ENCODE measurements around the gene DPY19L2.
"Not testable (repeated sequence)": the region's sequence is repeated elsewhere in the genome, so short reads cannot be mapped to it uniquely, and the experiment has no call there.

Gene DPY19L2

DNA sequence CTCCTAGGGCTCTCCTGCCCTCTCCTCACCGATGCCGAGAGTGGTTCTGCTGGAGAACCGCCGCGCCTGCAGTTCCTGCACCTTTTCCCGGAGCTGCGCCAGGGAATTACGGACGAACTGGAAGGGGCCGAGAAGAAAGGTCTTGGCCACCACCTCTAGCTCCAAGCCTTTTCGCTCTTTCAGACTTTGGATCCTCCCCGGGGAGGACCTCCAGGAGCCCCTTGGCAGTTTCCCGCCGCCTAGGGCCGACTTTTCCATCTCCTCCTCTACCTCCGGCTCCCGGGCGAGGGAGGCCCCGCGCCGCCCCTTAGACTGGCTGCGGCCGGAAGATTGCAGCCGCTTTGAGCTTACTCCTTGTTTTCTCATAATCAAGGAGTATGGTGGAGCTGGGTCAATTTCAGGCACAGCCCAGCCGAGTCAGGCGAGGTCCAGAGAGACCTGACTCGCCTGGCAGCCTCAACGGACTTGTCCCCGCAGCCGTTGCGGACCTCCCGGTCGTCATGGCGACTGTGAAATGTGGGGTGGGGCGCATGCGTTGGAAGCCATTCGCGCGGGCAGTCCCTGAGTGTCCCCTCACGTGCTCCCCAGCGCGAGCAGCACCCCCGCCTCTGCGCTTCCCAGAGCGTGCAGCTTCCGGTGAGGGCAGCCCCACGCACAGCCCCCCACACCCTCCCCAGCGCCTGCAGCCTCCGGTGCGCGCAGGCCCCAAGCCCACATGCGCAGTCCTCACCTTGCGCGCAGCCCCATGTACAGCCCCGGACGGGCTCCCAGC is at the start of gene DPY19L2:
Gene DPY19L2, minus strand, starts transcription at position 466 of the 772 bp plus-strand sequence. Its CDS starts 100 bp downstream, at position 366.
- DNase-seq (ENCODE audit: low read depth in 2 of 2): peak; percentile 54 to 56

- not testable (repeated sequence) for DNase-seq (ENCODE audit: low read depth in 2 of 2)
These were observed 48.6 kb upstream of the DPY19L2 start for GRCh38 chr12:63716891-63717290.

DNA sequence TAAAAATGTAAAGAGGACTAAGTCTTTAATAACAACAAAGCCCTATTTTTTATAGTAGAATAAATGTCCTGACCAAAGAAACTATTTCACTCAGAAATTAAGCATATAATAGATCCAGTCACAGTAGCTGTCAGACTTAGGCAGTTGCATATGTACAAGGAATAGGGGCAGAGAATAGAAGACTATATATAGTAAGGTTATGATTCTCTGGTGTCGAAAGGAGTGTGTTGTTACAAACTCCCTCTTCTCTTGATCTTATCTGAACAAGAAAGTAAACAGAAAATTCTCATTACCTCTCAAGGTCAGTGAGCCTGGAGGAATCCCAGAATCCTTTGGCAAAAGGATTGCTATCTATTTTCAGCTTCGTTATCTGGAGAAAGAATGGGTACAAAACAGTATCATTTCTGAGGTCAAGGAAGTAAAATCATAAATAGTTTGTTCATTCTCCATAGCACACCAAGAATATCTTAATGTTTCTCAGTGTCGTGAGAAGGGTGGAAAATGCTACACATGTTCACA is 46.9 kb upstream of the DPY19L2 start:
- not testable (repeated sequence) for DNase-seq (ENCODE audit: low read depth in 2 of 2)

- DNase-seq (ENCODE audit: low read depth in 2 of 2): not testable (repeated sequence)
These were observed 46.1 kb upstream of the DPY19L2 start for GRCh38 chr12:63714409-63714808.

GRCh38 chr12:63713681-63714075 is 45.4 kb upstream of the DPY19L2 start:
- DNase-seq (ENCODE audit: low read depth in 2 of 2): not testable (repeated sequence)

- DNase-seq (ENCODE audit: low read depth in 2 of 2): not testable (repeated sequence)
These were observed 44.8 kb upstream of the DPY19L2 start for GRCh38 chr12:63712979-63713680.

GRCh38 chr12:63712376-63712974 is 44.2 kb upstream of the DPY19L2 start:
- DNase-seq (ENCODE audit: low read depth in 2 of 2): not testable (repeated sequence)

DNA sequence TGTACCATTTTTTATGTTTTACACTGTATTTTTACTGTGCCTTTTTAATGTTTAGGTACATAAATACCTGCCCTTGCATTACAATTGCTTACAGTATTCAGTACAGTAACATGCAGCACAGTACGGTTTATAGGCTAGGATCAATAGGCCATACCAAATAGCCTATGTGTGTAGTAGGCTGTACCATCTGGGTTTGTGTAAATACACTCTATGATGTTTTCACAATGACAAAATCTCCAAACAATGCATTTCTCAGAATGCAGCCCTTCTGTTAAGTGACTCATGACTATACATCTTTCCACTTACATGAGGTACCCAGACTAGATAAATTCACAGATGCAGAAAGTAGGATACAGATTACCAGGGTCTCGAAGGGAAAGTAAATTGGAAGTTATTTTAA is 43.0 kb upstream of the DPY19L2 start:
- not testable (repeated sequence) for DNase-seq (ENCODE audit: low read depth in 2 of 2)

DNA sequence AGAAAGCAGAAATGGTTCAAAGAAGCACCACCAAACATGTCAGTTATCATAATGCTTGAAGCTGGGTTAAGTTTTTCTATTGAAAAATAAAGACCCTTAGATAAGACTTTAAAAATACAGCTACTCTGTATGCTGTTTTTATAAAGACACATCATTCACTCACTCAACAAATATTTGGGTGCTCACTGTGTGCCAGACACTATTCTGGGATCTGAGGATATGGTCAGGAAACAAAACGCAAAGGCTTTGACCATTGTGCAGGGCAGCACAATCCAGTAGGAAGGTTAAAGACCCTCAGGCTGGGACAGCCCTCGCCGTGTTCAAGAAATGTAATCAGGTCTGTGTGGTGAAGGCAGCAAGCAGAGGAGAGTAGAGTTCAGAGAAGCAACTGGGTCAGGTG is 38.0 kb upstream of the DPY19L2 start:
- no peak for DNase-seq (ENCODE audit: low read depth in 2 of 2)

- not testable (repeated sequence) for DNase-seq (ENCODE audit: low read depth in 2 of 2)
These were observed 31.5 kb upstream of the DPY19L2 start for GRCh38 chr12:63699678-63700382.

GRCh38 chr12:63699011-63699410 is 30.7 kb upstream of the DPY19L2 start:
- not testable (repeated sequence) for DNase-seq (ENCODE audit: low read depth in 2 of 2)

DNA sequence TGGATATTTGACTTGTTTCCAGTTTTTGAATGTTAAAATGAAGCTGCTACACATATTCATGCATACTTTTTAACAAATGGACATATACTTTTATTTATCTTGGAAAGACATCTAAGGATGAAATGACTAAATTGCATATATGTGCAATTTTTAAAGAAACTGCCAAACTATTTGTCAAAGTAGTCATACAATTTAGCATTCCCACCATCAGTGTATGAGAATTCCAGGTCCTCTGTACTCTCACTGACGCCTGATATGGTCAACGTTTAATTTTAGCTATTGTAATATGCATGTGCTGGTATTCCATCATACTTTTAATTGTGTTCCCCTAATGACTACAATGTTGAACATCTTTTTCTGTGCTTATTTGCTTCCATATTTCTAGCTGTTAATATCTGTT is 22.5 kb upstream of the DPY19L2 start:
- not testable (repeated sequence) for DNase-seq (ENCODE audit: low read depth in 2 of 2)

DNA sequence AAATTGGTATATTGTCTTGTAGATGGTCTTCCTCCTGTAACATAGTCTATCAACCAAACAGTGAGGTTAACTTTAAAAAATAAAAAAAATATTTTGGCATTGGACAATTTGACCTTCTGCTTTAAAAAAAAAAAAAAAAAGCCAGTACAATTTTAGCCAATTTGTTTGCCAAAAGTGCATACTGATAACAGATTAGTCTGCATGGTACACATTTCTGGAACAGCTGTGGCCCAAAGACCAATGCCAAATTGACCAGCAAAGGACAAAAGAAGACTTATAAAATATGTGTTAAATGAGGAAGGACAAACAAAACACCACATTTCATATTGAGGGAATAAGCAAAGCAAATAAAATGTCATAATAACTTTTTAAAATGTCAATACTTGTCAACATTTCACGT is 20.8 kb upstream of the DPY19L2 start:
- DNase-seq (ENCODE audit: low read depth in 2 of 2): not testable (repeated sequence)

GRCh38 chr12:63686623-63687022 is 18.3 kb upstream of the DPY19L2 start:
- not testable (repeated sequence) for DNase-seq (ENCODE audit: low read depth in 2 of 2)

DNA sequence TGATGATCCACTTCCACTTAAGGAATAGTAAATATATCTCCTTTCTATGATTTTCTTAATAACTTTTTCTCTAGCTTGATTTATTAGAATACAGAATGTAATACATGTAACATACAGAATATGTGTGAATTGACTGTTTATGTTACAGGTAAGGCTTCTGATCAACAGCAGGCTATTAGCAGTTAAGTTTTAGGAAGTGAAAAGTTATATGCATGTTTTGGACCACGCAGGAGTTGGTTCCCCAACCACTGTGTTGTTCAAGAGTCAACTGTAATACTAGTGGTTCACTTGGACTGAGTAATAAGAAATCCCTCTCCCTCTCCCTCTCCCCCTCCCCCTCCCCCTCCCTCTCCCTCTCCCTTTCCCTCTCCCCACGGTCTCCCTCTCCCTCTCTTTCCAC is 17.5 kb upstream of the DPY19L2 start:
- not testable (repeated sequence) for DNase-seq (ENCODE audit: low read depth in 2 of 2)

GRCh38 chr12:63682617-63683016 is 14.3 kb upstream of the DPY19L2 start:
- not testable (repeated sequence) for DNase-seq (ENCODE audit: low read depth in 2 of 2)

- DNase-seq (ENCODE audit: low read depth in 2 of 2): not testable (repeated sequence)
These were observed 12.5 kb upstream of the DPY19L2 start for GRCh38 chr12:63680758-63681157.

GRCh38 chr12:63672550-63672949 is 4.3 kb upstream of the DPY19L2 start:
- not testable (repeated sequence) for DNase-seq (ENCODE audit: low read depth in 2 of 2)

DNA sequence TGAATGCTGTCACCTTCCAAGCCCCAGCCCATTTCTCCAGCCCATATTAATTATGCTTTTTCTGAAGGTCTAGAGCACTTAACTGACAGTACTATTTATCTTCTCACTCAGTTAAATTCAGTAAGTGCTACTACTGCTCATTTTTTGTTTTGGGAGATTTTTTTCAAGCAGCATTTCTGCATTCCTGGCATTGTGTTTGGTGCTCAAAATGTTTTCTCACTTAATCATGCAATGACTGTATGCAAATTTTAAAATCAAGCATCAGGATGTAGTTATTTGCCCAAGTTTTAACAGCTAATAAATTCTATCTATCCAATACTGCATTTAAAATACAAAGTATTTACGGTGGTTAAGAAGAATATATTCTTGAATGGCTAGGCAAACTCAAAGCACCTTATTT is 1.6 kb upstream of the DPY19L2 start:
- DNase-seq (ENCODE audit: low read depth in 2 of 2): not testable (repeated sequence)

DNA sequence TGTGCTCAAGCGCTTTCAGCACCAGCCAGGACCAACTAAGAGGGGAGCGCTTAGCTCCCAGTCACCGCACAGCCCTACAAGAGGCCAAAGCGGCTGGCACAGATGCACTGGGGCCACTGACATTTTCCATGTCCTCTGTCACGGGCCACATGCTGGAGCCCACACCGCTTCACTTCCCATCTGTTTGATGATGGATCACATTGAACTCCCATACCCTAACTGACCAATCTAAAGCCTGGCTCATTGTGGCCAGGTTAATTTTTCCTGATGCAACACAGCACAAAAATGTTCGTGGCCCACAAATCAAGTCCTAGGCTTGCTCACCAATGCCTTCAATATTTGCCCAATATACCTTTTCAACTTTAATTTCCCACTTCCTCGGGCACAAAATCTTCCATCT is 1.1 kb upstream of the DPY19L2 start:
- DNase-seq (ENCODE audit: low read depth in 2 of 2): not testable (repeated sequence)

DNA sequence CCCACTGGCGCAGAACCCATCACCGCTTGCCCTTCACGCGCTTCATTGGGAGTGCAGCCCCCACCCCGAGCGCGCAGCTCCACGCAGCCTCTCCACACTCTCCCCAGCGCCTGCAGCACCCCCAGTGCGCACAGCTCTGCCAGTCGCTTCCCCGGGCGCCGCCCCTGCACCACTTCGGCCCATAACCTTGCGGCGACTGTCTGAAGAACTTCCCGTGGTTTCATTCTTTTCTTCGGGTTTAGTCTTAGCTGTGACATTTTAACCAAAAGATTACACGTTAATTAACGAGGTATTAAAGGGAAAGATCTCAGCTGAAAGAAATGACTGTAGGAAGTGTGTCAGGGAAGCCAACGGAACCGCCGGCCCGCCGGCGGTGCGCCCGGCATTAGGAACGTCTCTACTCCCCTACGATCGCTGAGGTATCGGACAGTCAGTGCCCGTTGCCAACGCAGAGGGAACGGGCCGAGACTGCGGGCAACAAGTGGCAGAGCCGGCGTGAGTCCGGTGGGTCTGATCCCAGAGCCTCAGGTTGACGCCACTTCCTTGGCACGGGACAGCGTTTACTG is 590 bp upstream of the DPY19L2 start:
- DNase-seq (ENCODE audit: low read depth in 2 of 2): not testable (repeated sequence)
